Testis (tissue), 3 donors: ENCODE data around the gene METTL4. TPM values are rescaled to one million over a fixed set of nuclear protein-coding genes. Genes with fewer than 3 reads are reported as not detected.
"Not testable (repeated sequence)": the region's sequence is repeated elsewhere in the genome, so short reads cannot be mapped to it uniquely, and the experiment has no call there.

Source experiments
- DNase-seq: peaks from one replicate; pipeline ENCODE4 v3.0.0-alpha.2; 2019
- H3K27ac ChIP-seq, 2 donors: fragments of 200-600 bp; sonication (generic); one replicate each; pipeline ENCODE4 v1.5.1; 2019
- H3K27me3 ChIP-seq: fragments of 200-600 bp; sonication (generic); one replicate; pipeline ENCODE4 v1.5.1; 2019
- H3K36me3 ChIP-seq: fragments of 200-600 bp; sonication (generic); one replicate; pipeline ENCODE4 v1.5.1; 2017; ENCODE audit warnings: low read depth; ENCODE audit errors: missing control alignments
- H3K4me1 ChIP-seq: fragments of 200-600 bp; sonication (generic); one replicate; pipeline ENCODE4 v1.5.1; 2019
- H3K4me3 ChIP-seq, 2 donors: fragments of 200-600 bp; sonication (generic); one replicate each; pipeline ENCODE4 v1.5.1; 2017 to 2019
- H3K9me3 ChIP-seq: fragments of 200-600 bp; sonication (generic); one replicate; pipeline ENCODE4 v1.5.1; 2017
- POLR2A ChIP-seq: fragments of 450-650 bp; IDR thresholded peaks from one replicate; pipeline ENCODE4 v1.6.1; 2017; ENCODE audit warnings: antibody characterized with exemption, mild to moderate bottlenecking, moderate library complexity
- WGBS, 2 donors: methylation state at CpG; one replicate each; pipeline ENCODE4 v1.1.5; 2018; 5-methylcytosine and 5-hydroxymethylcytosine counted together
- intact Hi-C: fragments of 100-400 bp; cut with DNase I; formaldehyde crosslinking; loops from one replicate; pipeline ENCODE4 v1.15.1; 2023; ENCODE audit warnings: low total_unique reads
- polyA plus RNA-seq: library from polyadenylated mRNA; stranded (reverse); fragments of 350-450 nt; fragmentation: Illumina TruSeq; extraction: RNeasy Lipid Tissue Mini Kit (QIAGEN cat#74804); gene quantifications from one replicate; pipeline ENCODE4 v1.2.3, GENCODE V29; 2014; ENCODE audit warnings: low read depth, low replicate concordance; ENCODE audit not compliant: insufficient read depth
- total RNA-seq, 2 donors: library from RNA; depleted of rRNA; stranded (reverse); fragments of >200 nt; gene quantifications; one replicate each; pipeline ENCODE4 v1.2.3, GENCODE V29; 2016
- TF ChIP-seq, protein P1 (sequence below), 3 experiments: fragments of 450-650 bp in 2 of 3; fragments of 200-600 bp in 1 of 3; sonication (generic) in 1 of 3; IDR thresholded peaks; one replicate each; pipeline ENCODE4 v1.5.1; 2016 to 2019; ENCODE audit warnings: antibody characterized with exemption in 3 of 3, mild to moderate bottlenecking in 2 of 3, moderate library complexity in 1 of 3

The METTL4 gene
- total and polyA plus RNA-seq, 3 donors from 2014 or later: 11.3 to 12.6 (median 12.4) TPM

DNA sequence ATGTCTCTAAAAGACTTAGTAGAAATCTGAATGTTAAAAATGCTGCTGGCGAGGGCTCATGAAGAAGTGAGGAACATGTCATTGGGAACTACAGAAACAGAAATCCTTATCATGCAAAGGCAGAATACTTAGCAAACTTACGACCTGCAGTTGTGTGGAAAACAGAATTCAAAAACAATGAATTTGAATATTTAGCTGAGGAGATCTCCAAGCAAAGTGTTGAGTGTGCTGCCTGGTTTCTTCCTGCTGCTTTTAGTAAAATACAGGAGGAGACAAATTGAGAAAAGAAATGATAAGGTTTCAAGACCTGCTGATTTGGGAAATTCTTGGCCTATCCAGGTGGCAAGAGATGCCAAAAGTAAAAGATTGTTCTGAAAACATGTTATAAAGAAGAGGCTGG, 38.5 kb downstream of the METTL4 start:
- no peaks in the 10 kb centered on the region for H3K4me1 ChIP-seq
- intact Hi-C loops: no loop called here
- H3K36me3 ChIP-seq: no peaks in the 10 kb centered on the region
- no peak overlapping the region for H3K4me3 ChIP-seq
- no peak overlapping the region for H3K27ac ChIP-seq
- no peaks in the 10 kb centered on the region for H3K27me3 ChIP-seq
- no peaks in the 10 kb centered on the region for H3K9me3 ChIP-seq
- DNase-seq: no peak
- 95 to 98% methylated on average over 2 of the region's 2 CpGs for WGBS, 2 donors
- TF ChIP-seq, protein P1, sequence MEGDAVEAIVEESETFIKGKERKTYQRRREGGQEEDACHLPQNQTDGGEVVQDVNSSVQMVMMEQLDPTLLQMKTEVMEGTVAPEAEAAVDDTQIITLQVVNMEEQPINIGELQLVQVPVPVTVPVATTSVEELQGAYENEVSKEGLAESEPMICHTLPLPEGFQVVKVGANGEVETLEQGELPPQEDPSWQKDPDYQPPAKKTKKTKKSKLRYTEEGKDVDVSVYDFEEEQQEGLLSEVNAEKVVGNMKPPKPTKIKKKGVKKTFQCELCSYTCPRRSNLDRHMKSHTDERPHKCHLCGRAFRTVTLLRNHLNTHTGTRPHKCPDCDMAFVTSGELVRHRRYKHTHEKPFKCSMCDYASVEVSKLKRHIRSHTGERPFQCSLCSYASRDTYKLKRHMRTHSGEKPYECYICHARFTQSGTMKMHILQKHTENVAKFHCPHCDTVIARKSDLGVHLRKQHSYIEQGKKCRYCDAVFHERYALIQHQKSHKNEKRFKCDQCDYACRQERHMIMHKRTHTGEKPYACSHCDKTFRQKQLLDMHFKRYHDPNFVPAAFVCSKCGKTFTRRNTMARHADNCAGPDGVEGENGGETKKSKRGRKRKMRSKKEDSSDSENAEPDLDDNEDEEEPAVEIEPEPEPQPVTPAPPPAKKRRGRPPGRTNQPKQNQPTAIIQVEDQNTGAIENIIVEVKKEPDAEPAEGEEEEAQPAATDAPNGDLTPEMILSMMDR (IDR thresholded peaks at IDR 0.05): no peak
- TF ChIP-seq POLR2A: no peak

DNA sequence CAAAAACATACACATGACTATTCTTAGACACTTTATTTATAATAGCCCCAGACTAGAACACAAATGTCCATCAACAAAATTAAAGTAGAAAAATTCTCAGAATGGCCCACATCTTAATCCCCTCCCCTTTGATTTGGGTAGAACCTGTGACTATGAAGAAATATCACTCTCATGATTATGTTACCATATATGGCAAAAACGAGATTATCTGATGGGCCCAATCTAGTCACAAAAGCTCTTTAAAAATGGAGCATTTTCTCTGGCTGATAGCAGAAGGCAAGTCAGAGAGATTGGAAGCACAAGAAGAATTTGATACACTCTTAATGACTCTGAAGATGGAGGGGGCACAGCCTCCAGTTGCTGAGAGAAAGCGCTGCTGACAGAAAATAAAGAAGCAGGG, 39.6 kb downstream of the METTL4 start:
- no peak for DNase-seq
- Histone ChIP-seq H3K4me1 (no peaks in the 10 kb centered on the region), H3K4me3 (no peak overlapping the region), H3K36me3 (no peaks in the 10 kb centered on the region), H3K27ac (no peak overlapping the region), H3K27me3 (no peaks in the 10 kb centered on the region), H3K9me3 (no peaks in the 10 kb centered on the region)
- WGBS, 2 donors: 95 to 97% methylated on average over 2 of the region's 2 CpGs
- TF ChIP-seq POLR2A: no peak
- TF ChIP-seq, protein P1 (IDR thresholded peaks at IDR 0.05): no peak
- intact Hi-C loops: no loop called here

DNA sequence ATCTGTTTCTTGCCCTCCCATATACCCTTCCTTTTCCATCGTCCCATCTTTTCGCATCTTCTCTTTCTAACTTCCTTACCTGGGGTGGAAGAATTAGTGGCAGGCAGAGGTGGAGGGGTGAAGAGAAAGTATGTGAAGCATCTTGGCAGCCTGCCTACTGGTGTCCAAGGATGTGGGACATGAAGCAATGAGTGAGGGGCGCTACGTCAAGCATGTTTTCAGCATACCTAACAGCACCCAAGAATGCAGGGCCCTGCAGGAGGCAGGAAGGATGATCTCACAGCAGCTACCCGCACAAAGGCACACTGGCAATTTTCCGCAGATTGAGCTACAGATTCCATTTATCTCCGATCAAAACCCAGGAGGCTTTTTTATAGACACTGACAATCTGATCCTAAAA, 42.2 kb downstream of the METTL4 start:
- 93 to 95% methylated on average over 7 of the region's 7 CpGs for WGBS, 2 donors
- Histone ChIP-seq H3K36me3 (no peaks in the 10 kb centered on the region), H3K4me3 (no peak overlapping the region), H3K4me1 (no peaks in the 10 kb centered on the region), H3K9me3 (no peaks in the 10 kb centered on the region), H3K27me3 (no peaks in the 10 kb centered on the region), H3K27ac (no peak overlapping the region)
- no peak for DNase-seq
- intact Hi-C loops: no loop called here
- no peak for TF ChIP-seq POLR2A

DNA sequence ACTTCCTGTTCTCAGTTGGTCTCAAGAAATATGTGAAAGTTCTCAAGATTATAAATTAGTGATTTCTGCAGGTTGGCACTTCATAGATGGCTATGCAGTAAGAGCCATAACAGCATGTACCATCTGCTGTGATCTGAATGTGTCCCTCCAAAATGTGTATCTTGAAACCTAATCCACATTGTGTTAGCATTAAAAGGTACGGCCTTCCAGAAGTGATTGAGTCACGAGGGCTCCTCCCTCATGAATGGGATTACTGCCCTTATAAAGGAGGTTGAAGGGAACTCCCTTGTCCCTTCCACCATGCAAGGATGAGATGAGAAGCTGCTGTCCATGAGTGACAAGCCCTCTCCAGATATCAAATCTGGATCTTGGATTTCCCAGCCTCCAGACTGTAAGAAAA, 45.0 kb downstream of the METTL4 start:
- TF ChIP-seq, protein P1 (IDR thresholded peaks at IDR 0.05): no peak
- no peak for TF ChIP-seq POLR2A
- Histone ChIP-seq H3K27ac (no peak overlapping the region), H3K4me1 (no peaks in the 10 kb centered on the region), H3K4me3 (no peak overlapping the region), H3K27me3 (no peaks in the 10 kb centered on the region), H3K36me3 (no peaks in the 10 kb centered on the region), H3K9me3 (no peaks in the 10 kb centered on the region)
- intact Hi-C loops: no loop called here
- WGBS, 2 donors: 65 to 82% methylated on average over 2 of the region's 2 CpGs
- DNase-seq: no peak

DNA sequence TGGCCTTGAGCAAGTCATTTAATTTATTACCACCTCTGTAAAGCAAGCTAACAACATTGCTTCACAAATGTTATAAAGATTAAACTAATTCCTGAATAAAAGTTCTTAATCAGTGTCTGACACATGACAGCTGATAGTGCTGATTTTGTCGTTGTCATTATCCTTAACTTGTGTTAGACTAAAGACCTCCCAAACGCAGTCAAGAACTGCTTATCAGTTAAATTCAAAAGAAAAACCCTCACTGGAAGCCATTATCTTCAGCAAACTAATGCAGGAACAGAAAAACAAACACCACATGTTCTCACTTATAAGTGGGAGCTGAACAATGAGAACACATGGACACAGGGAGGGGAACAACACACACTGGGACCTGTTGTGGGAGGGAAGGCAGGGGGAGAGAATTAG, 46.5 kb downstream of the METTL4 start:
- intact Hi-C loops, H3K36me3 ChIP-seq, DNase-seq, H3K27ac ChIP-seq, H3K4me1 ChIP-seq, H3K4me3 ChIP-seq, H3K27me3 ChIP-seq, H3K9me3 ChIP-seq: not testable (repeated sequence)
- 23 to 39% methylated on average over 2 of the region's 2 CpGs for WGBS, 2 donors

DNA sequence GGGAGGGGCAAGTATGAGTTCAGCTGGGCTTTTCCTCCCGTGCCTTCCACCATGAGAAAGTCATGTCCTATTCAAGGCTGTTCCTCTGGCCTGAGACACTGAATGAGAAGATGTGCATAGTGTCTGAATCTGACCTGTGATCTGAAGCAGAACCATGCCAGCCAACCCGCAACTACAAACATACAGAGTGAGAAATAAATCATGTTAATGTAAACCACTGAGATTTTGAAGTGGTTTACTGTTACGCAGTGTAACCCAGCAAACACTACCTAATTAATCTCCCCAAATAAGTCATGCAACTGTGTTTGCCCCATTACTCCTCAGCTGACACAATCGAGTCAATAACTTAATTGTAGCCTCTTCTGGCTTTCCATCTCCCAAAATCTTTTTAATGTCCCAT, 49.2 kb downstream of the METTL4 start:
- no peaks in the 10 kb centered on the region for H3K27me3 ChIP-seq
- H3K36me3 ChIP-seq: no peaks in the 10 kb centered on the region
- H3K4me1 ChIP-seq: no peaks in the 10 kb centered on the region
- H3K27ac ChIP-seq: no peak overlapping the region
- intact Hi-C loops: no loop called here
- no peak for DNase-seq
- H3K9me3 ChIP-seq: no peaks in the 10 kb centered on the region
- no peak overlapping the region for H3K4me3 ChIP-seq
- 81 to 82% methylated on average over 4 of the region's 4 CpGs for WGBS, 2 donors
- TF ChIP-seq POLR2A: no peak
- TF ChIP-seq, protein P1 (IDR thresholded peaks at IDR 0.05): no peak
